ENCODE results near the gene FBXO31.
A peak's percentile ranks its signal among the peaks of the same experiment; 100 is the strongest.
"Not testable (repeated sequence)": the region's sequence is repeated elsewhere in the genome, so short reads cannot be mapped to it uniquely, and the experiment has no call there.

FBXO31 gene

DNA sequence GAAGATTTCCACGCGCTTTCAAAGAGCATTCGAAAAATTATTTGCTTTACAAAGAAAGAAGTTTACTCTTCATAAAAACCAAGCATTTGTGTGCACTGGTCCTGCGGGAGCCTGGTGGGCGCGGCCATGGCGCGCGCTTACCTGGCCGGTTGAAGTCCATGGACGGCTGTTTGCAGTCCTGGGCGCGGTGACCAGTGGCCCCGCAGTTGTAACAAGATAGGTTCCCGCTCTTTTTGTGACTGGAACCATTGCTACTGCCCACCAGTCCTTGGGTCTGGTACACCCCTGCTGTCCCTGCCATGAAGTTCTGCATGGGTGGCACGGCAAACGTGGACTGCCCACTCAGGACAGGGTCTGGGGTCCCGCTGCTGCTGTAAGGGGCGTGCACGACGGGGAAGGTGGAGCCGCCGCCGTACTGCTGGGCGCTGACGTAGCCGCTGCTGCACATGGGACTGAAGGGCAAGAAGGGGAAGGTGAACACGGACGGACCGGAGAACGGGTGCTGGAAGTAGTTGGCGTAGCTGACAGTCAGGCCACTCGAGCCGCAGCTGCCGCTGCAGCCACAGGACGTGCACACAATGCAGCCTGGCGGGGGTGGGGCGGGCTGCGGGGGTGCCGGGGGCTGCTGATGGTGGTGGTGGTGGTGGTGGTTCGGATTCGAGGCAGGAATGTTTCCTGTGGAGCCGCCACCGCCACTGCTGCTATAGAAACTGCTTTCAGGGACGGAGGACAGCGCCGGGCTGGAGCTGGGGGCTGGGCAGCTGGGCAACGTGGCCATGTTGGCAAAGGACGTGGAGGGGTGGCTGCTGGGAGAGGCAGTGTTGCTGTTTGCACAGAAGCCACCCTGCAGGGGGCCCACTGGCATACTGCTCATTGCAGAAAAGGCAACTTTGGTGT, 28.0 kb upstream of the FBXO31 start:
- DNase-seq, result no peak

DNA sequence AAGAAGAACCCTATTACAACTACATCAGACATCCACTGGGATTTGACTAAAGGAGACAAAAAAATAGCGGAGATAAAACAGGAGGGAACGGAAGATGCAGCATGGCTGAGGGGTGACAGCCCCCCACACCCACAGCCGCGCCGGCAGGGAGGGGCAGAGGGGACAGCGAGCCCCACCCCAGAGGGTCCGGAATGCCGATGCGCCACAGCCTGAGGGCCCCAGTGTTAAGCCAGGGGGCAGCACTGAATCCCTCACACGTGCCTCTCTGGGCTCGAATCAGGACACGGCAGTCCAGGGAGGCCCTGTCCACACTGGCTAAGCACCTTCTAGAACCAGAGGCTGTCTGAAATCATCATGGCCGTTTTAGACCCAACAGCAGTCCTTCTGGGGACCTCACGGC, 27.4 kb upstream of the FBXO31 start:
- no peak for DNase-seq

DNA sequence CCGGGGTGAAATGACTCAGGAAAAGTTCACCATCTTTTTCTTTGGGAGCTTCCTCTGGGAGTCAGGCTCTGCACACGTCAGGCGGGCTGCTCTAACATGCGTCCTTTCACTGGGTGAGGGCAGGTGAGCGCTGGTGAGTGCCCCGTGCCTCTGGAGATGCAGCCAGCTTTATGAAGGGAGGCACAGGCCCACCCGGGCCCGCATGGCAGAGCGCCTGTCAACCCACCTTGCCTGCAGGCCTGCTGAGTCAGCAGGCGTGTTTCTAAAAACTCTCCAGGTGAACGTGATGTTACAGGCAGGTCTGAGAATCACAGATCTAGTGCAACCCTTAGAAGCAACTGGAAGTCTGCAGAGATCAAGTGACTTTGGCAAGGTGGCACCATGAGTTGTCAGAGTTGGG, 27.0 kb upstream of the FBXO31 start:
- no peak for DNase-seq

DNA sequence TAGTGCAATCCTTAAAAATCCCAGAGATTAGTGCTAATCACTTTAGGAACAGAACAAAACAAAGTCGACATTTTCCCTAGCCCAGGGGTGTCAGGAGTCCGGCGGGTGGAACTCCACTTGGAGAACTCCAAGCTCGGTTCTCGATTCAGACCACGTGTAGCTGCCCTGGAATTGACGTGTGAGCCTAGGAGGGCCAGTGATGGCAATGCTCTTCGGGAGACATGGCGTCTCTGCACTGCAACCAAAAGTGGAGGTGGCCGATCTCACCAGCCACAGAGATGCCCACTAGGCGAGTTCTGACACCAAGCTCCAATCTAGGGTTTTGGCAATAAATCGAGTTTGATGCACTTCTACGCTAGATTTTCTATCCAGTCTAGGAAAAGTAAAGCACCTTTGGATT, 26.2 kb upstream of the FBXO31 start:
- DNase-seq, result no peak

DNA sequence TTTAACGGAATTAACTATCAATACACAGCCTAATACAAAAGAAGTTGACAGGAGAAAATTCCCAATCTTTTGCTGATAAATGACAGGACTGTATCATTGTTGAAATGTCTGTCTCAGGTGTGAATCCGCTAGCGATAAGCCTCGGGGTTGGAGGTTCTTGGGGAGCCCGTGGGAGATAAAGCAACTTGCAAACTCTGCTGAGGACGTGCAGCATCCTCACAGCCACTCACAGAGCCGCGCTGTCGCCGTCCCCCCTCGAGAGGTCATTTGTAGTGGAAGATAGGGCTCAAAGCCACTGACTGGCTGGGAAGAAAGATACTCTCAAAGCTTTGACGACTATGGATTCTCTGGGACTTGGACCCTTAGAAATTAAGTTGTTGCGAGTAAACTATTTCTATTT, 25.6 kb upstream of the FBXO31 start:
- no peak for DNase-seq

DNA sequence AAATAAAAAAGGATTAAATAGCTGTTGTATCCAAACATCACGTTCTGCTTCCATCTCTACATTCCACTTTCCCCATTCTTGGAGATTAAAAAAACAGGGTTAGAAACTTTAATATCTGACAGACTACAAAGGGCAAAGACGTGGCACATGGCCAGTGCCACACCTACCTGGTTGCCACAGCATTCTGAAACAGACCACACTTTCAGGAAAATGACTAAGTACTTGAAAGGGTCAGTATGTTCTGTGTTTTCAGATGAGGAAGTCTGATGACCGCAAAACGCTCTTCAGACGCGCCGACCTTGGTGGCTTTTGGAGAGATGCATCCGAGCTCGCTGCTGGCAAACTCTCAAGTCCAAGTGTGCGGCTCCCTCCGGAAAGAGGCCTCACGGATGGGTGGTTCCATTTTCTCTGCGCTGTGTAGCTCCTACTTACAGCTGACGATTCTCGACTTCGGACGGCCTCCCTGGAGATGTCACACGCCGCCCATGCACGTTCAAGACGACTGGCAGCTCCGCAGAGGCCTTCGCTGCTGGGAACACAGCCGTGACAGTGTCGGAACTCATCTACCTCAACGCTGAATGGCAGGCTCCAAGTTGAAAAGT, 24.0 kb upstream of the FBXO31 start:
- DNase-seq, result no peak

DNA sequence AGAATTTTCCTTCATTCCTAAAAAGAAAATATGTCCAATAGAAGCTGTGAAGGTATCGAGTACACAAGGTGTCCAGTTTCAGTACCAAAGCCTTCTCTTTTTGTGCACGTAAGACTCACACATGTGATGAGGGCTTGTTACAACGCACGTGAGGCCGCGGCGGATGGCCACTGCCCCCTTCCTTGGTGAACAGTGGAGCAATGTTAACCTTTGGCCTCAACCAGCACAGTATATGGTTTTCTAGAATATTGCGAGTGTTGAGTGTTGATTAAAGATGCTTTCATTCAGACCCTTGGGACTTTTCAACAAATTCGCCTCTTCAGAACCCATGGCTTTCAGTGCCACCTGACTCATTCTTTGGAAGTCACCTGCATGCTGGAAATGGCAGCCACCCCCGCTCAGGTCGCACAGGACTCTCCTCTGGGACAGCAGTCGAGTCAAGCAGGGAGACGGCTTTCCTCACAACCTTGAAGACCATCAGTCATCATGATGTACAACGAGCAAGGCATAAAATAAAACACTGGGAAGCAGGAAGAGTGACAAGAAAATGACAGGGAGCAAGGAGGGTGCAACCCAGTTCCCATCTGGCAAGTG, 23.0 kb upstream of the FBXO31 start:
- no peak for DNase-seq

DNA sequence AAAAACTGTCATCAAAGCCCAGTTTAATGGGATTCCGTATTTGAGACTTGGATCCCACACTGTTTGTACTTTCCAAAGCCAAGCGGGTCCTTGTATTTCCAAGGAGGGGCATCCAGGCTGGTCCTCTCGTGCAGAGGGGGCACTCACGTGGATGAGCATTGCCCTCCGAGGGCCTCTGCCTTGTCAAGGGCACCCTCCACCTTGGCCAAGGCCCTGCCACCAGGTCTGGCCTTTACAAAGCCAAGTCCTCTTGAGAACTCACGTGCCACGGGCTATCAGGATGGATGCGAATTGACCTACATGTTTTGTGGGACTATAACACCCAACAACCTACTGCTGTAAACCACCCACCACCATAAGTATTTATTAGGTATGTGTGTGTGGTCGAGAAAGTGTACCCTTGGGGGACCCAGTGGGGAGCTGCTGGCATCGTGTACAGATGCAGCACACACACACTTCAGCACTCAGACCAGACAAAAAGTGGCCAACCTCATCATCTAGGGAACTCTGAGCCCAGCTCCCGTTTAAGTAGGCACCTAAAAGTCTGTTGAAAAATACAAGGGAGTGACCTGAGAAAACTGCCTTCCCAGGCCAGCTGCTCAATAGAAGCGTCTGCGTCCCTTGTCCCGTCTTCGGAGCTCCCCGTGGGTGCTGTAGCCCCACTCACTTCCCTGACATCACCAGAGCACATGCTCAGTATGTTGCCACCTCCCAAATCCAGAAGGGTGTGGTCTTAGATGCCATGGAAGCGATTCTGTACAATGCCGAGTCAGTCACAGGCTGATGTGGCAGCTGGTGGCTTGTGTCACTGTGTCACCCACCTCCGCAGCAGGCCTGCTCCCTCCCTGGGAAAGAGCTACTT, 21.4 kb upstream of the FBXO31 start:
- no peak for DNase-seq

DNA sequence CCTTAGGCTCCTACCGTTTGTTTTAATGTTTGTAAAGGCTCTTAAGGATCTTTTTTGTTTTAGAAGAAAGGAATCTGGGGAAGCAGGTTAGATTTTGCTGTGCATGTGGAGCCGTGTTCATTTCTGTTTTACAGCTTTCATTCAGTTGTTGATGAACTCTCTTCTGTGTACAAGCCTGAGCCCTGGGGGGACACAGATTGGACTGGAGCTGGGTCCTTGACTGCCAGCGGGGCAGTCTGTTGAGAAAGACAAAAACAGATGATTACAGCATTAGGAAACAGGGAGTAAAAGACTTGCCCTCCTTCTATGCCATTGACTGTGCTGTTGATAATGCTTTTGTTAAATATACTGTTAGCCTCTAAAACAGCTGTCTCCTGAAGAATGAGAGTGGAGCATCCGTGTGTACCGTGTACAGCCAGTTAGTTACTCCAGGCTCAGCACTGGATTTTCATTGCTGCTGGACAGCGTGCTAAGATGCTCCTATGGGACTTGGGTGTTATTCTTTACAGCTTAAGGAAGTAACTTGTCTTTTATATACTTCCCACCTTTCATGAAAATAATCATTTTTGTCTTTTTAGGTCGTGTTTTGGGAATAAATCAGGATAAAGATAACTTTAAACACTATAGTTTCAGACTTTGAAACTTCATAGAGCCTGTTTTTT, 11.7 kb upstream of the FBXO31 start:
- DNase-seq, result no peak

DNA sequence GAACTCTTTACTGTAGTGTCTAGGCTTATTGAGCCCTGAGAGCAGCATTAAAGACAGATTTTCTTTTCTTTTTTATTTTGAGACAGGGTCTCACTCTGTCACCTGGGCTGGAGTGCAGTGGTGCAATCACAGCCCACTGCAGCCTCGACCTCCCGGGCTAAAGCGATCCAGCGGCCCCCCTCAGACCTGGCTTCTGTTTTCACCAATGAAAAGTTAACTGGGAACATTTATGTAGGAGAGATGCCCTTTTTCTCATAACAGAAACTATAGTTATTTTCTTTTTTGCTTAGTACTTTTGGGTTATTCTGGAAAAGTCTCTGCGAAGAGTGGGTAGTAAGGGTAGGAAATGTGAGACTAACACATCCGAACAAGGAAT, 10.1 kb upstream of the FBXO31 start:
- no peak for DNase-seq

DNA sequence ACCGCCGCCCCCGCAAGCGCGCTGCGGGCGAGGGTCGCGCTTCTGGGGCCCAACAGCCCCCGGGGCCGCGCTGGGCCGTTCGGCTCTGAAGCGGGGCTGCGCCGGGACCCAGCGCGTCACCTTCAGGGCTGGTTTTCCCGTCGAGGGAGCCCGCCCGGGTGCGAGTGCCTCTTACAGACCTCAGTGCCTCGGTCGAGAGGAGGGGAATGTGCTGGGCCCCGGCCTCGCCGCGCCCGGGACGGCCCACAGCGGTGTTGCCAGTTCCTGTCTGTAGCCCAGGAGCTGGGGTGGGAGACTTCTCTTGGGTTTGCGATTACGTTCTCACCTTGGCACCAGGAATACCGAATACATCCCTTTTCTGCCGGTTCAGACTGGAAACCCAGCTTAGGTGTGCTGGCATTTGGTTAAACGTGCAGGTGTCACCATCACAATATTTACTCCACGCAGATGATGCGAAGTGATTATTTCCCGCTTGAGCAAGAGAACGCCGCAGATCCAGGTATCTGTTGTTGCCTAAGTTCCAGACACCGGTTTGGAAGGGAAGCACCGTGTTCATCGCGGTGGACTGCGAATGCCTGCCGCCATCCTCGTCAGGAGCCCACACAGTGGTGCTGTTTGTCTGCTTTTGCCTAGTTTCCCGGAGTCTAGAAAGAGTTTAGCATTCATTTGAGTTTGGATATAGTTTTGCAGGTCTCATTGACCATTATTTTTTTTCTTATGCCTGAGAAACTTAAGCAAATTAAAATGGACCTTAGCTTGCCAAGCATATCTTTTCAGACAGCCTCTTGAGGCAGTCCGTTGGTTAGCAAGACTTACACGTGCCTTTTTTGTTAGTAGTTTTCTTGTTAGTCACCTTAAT, 9.5 kb upstream of the FBXO31 start:
- DNase-seq, result peak; percentile 13

DNA sequence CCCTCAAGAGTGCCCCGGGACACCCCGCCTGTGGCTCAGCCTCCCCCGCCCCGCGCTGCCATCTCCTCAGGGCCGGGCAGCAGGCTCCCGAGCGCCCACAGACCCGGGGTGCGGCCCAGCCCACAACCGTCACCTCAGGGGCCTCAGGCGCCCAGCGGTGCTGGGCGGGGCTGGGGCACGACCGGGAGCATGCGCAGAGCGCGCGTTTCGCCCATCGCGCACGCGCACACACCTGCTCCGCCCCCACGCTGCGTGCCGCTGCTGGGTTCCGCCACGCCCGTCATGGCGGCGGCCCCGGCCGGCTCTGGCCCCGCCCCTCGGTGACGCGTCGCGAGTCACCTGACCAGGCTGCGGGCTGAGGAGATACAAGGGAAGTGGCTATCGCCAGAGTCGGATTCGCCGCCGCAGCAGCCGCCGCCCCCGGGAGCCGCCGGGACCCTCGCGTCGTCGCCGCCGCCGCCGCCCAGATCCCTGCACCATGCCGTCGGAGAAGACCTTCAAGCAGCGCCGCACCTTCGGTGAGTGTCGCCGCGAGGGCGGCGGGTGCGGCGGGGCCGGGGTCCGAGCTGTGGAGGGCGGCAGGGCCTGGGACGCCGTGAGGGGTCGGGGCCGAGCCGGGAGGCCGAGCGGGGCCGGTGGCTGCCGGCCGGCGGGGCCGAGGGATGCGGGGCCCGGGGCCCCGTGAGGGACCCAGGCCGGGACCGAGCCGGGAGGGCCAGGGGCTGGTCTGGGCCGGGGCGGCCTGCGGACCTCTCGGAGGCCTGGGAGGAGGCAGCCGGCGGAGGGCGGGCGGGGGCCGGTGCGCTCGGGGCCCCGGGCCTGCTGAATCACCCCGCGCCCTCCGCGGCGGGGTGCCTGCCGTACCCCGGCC, 8.6 kb upstream of the FBXO31 start, which contains the start of gene MAP1LC3B:
MAP1LC3B (plus strand) TSS at position 387 of the 871 bp plus-strand sequence; CDS start at position 479, 92 bp downstream.
- peak; percentile 90 for DNase-seq

DNA sequence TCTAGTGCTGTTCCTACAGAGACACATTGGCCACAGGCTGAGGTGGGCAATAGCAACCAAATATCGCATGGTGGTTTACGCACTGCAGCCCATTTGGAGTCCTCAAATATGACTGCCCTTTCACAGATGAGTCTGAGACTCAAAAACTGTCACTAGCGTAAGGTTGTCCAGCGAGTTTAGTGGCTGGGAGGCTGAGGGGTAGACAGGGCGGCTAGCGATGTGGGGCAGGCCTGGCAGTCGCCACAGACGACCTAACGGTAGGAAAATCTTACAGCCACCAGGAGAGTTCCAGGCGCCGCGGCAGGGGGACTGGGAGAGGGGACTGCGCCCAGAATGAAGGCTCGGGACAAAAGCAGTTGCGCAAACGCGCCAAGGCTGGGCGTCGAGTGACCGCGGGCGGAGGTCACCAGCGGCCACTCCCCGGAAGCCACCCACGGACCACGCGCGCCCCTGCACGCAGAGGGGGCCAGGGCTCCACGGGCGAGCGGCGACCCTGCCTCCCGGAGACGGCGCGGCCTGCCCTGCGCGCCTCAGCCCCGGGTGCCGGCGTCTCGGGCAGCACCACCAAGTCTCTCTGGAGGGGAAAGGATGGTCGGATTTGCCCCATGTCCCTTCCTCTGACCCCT, 7.9 kb upstream of the FBXO31 start:
- DNase-seq, result no peak

DNA sequence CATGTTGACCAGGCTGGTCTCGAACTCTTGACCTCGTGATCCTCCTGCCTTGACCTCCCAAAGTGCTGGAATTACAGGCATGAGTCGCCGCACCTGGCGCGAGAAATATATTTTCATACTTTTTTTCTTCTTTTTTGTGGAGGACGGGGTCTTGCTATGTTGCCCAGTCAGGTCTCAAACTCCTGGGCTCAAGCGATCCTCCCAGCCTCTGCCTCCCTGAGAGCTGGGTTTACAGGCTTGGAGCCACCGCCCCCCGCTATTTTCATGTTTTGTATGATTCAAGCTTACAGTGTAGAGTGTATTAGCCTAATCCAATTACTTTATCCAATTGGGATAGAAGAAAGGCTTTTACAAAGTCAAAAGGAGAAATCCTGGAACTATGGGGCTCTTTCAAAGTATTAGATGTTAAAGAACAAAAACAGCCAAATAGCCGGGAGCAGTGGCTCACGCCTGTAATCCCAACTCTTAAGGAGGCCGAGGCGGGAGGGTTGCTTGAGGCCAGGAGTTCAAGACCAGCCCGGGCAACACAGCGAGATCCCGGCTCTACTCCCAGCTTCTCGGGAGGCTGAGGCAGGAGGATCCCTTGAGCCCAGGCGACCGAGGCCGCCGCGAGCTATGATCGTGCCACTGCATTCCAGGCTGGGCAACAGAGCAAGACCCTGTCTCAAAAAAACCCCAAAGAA, 7.2 kb upstream of the FBXO31 start:
- DNase-seq, result no peak

DNA sequence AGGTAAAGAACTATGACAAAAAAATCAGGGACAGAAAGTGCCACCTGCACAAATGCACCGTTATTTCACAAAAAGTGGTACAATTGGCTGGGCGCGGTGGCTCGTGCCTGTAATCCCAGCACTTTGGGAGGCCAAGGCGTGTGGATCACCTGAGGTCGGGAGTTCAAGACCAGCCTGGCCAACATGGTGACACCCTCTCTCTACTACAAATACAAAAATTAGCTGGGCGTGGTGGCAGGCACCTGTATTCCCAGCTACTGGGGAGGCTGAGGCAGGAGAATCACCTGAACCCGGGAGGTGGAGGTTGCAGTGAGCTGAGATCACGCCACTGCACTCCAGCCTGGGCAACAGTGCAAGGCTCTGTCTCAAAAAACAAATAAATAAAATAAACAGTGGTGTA, 6.3 kb upstream of the FBXO31 start:
- not testable (repeated sequence) for DNase-seq

DNA sequence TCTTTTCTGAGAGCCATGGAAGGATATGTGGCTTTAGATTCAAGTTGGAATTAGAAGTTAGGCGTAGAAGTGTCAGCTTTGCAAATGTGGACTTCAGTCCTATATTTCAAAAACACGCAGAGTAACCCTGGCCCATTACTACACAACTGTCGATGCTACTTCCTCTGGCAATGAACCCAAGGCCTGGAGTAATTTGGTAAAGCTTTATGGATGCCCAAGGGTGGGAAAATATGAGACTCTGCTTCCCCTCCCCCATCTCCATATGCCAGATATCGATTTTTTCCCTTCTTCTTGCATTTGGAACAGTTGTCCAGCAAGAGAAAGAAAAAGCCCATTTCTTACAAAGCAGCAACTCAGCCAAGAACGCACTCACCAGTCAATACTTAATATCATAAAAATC, 5.7 kb upstream of the FBXO31 start:
- no peak for DNase-seq

DNA sequence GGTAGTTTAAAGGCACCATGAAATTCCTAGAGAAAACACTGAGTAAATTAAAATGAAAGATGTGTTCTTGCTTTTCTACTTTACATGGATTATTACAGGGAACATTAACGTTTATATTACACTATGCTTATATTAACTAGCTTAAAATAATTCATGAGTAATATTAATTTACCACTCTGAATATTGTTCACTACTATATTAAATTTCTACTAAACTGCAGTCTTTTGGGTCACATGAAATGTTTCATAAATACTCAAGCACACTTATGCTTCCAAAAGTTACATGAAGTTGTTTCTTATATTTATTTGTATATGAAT, 5.2 kb upstream of the FBXO31 start:
- DNase-seq, result no peak

DNA sequence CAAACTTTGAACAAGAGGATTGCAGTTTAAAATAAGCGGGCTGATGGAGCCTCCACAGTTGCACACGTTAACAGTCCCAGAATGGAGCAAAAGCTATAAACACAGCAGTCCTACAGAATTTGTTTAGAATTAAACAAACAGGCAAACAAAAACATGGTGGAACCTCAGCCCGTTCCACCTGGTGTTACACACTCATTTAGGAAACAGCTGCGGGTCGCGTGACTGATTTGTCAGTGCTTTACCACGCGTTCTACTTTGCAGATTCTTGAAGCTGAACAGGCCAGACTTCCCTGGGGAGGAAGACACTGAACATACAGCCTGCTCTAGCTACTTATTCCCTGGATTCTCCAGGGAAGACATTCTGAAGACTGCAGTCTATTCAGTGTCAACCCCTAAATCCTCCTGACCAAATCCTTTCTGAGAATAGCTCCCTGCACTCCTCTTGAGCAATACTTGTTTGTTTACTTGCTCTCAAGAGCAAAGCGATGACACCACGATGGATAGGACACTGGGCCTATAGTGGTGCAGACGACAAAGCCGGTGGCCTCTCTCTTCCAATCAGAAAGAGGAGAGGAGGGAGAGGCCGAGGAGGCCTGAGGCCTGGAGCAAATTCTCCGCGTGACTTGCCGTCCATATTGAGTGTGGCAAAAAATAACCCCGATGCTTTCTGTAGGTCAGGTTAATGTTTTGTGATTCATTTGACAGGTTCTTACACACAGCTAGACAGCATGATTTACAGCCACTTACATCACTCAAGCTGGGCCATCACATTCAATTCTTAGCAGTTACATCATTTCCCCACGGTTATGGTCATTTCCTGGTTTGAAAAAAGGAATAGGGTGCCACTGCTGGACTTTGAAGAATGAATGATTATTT, 4.6 kb upstream of the FBXO31 start:
- DNase-seq, result peak; percentile 94

DNA sequence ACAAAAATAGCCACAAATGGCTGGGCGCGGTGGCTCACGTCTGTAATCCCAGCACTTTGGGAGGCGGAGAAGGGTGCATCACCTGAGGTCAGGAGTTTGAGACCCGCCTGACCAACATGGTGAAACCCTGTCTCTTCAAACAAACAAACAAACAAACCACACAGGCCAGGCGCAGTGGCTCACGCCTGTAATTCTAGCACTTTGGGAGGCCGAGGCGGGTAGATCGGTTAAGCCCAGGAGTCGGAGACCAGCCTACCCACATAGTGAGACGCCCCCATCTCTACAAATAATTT, 1.2 kb upstream of the FBXO31 start:
- not testable (repeated sequence) for DNase-seq
